ENCODE measurements around the gene SCN3A. TPM values are rescaled to one million over a fixed set of nuclear protein-coding genes. Genes with fewer than 3 reads are reported as not detected.

SCN3A gene
- total RNA-seq, 1 experiment from 2014 or later = not detected

DNA sequence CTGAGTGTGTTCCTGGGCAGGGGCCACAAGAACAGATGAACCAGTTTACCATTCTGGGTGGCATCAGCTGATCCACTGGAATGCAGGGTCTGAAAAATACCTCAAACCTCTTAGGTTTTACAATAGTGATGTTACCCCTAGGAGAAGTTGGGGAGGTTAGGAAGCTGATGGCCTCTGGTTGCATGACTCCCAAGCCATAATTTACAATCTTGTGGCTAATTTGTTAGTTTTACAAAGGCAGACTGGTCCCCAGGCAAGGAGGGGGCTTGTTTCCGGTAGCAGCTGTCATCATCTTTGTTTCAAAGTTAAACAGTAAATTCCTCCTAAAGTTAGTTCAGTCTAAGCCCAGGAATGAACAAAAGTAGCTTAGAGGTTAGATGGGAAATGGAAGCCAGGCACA, 134.7 kb downstream of the SCN3A start:
- POLR2A ChIA-PET = no interaction called here
- CTCF ChIA-PET = no interaction called here
- in situ Hi-C loops (cut with HindIII; ENCODE audit: low pct_unique_long_range_greater_than_20kb, low sequenced_read_pairs) = no loop called here

DNA sequence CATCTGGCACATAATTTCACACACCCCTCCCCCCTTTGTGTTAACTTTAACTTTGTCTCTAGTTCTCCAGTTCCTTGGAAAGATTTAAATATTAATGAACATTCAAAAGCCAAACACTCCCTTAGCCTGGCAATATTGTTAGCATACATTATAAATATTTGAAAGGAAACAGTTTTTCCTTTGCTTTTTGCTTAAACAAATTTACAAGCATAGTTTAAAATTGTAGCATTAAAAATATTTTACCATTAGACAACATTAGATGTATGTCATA, 135.4 kb downstream of the SCN3A start:
- Histone ChIP-seq H3K9me3 (ENCODE audit: control insufficient read depth, insufficient read depth, low read depth, low read length) (no peaks in the 10 kb centered on the region), H3K4me1 (ENCODE audit: control insufficient read depth, insufficient read depth, low read length) (no peaks in the 10 kb centered on the region), H3K36me3 (ENCODE audit: control insufficient read depth, insufficient read depth, low read length) (no peaks in the 10 kb centered on the region), H3K4me3 (ENCODE audit: low read depth in 2 of 2, low read length in 2 of 2) (no peak overlapping the region; a peak in 1 of 4 replicates), H3K27ac (ENCODE audit: low read length) (no peak overlapping the region), H3K27me3 (ENCODE audit: control insufficient read depth, insufficient read depth, low read length) (no peaks in the 10 kb centered on the region)
- intact Hi-C loops (cut with micrococcal nuclease; ENCODE audit: unreplicated experiment) = no loop called here
- ChIA-PET POLR2A (no interaction called here), CTCF (no interaction called here)
- in situ Hi-C loops (cut with HindIII; ENCODE audit: low pct_unique_long_range_greater_than_20kb, low sequenced_read_pairs) = no loop called here
- BruUV-seq (replicated peaks) = no TSS peak
- TF ChIP-seq SIN3A (IDR thresholded peaks at IDR 0.05; ENCODE audit: borderline replicate concordance, insufficient read depth, low read depth, low read length) = no peak
- no peak for TF ChIP-seq POLR2AphosphoS5 (IDR thresholded peaks at IDR 0.05; ENCODE audit: low read depth, low read length)
- TF ChIP-seq, protein P1, sequence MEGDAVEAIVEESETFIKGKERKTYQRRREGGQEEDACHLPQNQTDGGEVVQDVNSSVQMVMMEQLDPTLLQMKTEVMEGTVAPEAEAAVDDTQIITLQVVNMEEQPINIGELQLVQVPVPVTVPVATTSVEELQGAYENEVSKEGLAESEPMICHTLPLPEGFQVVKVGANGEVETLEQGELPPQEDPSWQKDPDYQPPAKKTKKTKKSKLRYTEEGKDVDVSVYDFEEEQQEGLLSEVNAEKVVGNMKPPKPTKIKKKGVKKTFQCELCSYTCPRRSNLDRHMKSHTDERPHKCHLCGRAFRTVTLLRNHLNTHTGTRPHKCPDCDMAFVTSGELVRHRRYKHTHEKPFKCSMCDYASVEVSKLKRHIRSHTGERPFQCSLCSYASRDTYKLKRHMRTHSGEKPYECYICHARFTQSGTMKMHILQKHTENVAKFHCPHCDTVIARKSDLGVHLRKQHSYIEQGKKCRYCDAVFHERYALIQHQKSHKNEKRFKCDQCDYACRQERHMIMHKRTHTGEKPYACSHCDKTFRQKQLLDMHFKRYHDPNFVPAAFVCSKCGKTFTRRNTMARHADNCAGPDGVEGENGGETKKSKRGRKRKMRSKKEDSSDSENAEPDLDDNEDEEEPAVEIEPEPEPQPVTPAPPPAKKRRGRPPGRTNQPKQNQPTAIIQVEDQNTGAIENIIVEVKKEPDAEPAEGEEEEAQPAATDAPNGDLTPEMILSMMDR (IDR thresholded peaks at IDR 0.05) = no peak
- no peak for TF ChIP-seq TCF7L2 (IDR thresholded peaks at IDR 0.05; ENCODE audit: low read depth, low read length)
- TF ChIP-seq, protein P2, sequence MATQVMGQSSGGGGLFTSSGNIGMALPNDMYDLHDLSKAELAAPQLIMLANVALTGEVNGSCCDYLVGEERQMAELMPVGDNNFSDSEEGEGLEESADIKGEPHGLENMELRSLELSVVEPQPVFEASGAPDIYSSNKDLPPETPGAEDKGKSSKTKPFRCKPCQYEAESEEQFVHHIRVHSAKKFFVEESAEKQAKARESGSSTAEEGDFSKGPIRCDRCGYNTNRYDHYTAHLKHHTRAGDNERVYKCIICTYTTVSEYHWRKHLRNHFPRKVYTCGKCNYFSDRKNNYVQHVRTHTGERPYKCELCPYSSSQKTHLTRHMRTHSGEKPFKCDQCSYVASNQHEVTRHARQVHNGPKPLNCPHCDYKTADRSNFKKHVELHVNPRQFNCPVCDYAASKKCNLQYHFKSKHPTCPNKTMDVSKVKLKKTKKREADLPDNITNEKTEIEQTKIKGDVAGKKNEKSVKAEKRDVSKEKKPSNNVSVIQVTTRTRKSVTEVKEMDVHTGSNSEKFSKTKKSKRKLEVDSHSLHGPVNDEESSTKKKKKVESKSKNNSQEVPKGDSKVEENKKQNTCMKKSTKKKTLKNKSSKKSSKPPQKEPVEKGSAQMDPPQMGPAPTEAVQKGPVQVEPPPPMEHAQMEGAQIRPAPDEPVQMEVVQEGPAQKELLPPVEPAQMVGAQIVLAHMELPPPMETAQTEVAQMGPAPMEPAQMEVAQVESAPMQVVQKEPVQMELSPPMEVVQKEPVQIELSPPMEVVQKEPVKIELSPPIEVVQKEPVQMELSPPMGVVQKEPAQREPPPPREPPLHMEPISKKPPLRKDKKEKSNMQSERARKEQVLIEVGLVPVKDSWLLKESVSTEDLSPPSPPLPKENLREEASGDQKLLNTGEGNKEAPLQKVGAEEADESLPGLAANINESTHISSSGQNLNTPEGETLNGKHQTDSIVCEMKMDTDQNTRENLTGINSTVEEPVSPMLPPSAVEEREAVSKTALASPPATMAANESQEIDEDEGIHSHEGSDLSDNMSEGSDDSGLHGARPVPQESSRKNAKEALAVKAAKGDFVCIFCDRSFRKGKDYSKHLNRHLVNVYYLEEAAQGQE (IDR thresholded peaks at IDR 0.05; ENCODE audit: insufficient read depth in 1 of 2, low read depth in 2 of 2, low read length in 1 of 2) = no peak
- DNase-seq (ENCODE audit: low read depth, low spot score) (no peak), ATAC-seq (no peak)

More for the DNA sequence above, 134.7 kb downstream of the SCN3A start:
- no peaks in the 10 kb centered on the region for H3K9me3 ChIP-seq (ENCODE audit: control insufficient read depth, insufficient read depth, low read depth, low read length)
- no peaks in the 10 kb centered on the region for H3K4me1 ChIP-seq (ENCODE audit: control insufficient read depth, insufficient read depth, low read length)
- DNase-seq (ENCODE audit: low read depth, low spot score) (no peak), ATAC-seq (no peak)
- H3K27ac ChIP-seq (ENCODE audit: low read length) = no peak overlapping the region
- H3K36me3 ChIP-seq (ENCODE audit: control insufficient read depth, insufficient read depth, low read length) = no peaks in the 10 kb centered on the region
- H3K4me3 ChIP-seq (ENCODE audit: low read depth in 2 of 2, low read length in 2 of 2) = no peak overlapping the region
- no peaks in the 10 kb centered on the region for H3K27me3 ChIP-seq (ENCODE audit: control insufficient read depth, insufficient read depth, low read length)
- BruUV-seq (replicated peaks) = no TSS peak
- intact Hi-C loops (cut with micrococcal nuclease; ENCODE audit: unreplicated experiment) = no loop called here
- no peak for TF ChIP-seq SIN3A (IDR thresholded peaks at IDR 0.05; ENCODE audit: borderline replicate concordance, insufficient read depth, low read depth, low read length)
- TF ChIP-seq, protein P1 (IDR thresholded peaks at IDR 0.05) = no peak
- TF ChIP-seq TCF7L2 (IDR thresholded peaks at IDR 0.05; ENCODE audit: low read depth, low read length) = no peak
- no peak for TF ChIP-seq POLR2AphosphoS5 (IDR thresholded peaks at IDR 0.05; ENCODE audit: low read depth, low read length)
- TF ChIP-seq, protein P2 (IDR thresholded peaks at IDR 0.05; ENCODE audit: insufficient read depth in 1 of 2, low read depth in 2 of 2, low read length in 1 of 2) = no peak
